GM19372 (cell line): ENCODE measurements around the gene YARS1.

Source experiments
- ATAC-seq: cut with Tn5 transposase; IDR thresholded peaks from one replicate; pipeline ENCODE4 v1.9.1; 2021; ENCODE audit warnings: mild to moderate bottlenecking, low read depth, moderate library complexity; ENCODE audit not compliant: unreplicated experiment

YARS1 gene

DNA sequence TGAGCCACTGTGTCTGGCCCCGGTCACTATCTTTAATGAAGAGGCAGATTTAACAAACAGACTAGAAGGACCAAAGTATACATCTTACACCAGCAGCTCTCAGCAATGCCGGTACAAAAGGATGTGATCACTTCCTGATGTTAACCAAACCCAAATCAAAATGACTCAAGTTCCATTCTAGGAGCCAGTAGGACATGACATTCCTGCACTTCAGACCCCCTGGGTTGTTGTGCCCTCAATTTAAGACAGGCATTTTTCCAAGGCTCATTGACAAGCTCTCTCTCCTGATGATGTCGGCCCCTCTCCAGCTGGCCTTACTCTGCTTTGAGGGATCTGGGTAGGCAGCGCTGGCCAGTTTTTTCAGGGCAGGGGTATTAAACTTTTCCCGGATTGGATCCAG is 35.1 kb downstream of the YARS1 start:
- no peak for ATAC-seq

DNA sequence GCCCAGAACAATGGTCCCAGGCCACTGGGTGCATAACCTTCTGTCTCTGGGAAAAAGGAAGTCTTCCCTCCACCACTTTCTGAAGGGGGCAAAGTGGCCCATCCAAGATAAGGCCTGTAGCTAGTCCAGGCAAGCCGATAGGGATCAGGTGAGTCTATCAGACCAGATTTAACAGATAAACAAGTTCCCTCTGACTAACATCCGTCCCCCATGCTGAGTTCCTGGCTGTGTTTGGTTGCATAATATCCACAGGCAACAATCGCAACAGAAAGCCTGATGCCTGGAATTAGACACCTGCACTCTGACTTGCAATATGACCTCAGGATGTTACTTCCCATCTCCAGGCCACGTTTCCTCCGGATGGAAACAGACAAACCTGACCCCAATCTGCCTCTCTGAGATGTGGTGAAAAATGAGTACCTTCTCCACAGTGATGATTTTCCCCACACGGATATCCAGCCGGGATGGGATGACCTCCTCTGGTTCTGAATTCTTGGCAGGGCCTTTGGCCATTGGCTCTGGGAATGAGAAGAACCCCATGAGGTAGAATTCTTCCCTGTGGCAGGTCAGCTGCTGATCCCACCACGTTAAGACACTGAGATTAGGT is 36.4 kb downstream of the YARS1 start:
- ATAC-seq, result no peak

DNA sequence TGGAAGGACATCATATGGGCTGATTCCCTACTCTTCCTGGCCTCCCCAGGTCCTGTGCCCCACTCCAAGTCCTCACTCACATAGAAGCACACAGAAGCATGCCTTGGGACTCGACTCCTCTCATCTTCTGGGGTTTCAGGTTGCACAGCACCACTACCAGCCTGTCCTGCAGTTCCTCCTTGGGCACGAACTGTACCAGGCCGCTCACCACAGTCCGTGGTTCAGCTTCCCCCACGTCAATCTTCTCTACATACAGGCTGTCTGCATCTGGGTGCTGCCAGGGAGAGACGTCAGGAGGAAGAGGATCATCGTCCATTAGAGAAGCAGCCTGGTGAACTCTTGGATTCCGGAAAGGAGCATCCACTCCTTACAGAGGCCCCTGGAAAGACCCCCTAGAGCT is 37.2 kb downstream of the YARS1 start:
- ATAC-seq, result no peak

GRCh38 chr1:32779242-32779641 is 37.9 kb downstream of the YARS1 start:
- ATAC-seq, result no peak

GRCh38 chr1:32775640-32776337 is 41.4 kb downstream of the YARS1 start:
- ATAC-seq, result no peak

GRCh38 chr1:32774950-32775634 is 42.1 kb downstream of the YARS1 start:
- no peak for ATAC-seq

GRCh38 chr1:32774464-32774808 is 42.7 kb downstream of the YARS1 start:
- no peak for ATAC-seq

- ATAC-seq, result no peak
Observed at GRCh38 chr1:32773764-32774463, 43.2 kb downstream of the YARS1 start.

- no peak for ATAC-seq
Observed at GRCh38 chr1:32773018-32773763, 44.0 kb downstream of the YARS1 start.

GRCh38 chr1:32772281-32773017 is 44.7 kb downstream of the YARS1 start:
- no peak for ATAC-seq

GRCh38 chr1:32771561-32772280 is 45.4 kb downstream of the YARS1 start:
- no peak for ATAC-seq

DNA sequence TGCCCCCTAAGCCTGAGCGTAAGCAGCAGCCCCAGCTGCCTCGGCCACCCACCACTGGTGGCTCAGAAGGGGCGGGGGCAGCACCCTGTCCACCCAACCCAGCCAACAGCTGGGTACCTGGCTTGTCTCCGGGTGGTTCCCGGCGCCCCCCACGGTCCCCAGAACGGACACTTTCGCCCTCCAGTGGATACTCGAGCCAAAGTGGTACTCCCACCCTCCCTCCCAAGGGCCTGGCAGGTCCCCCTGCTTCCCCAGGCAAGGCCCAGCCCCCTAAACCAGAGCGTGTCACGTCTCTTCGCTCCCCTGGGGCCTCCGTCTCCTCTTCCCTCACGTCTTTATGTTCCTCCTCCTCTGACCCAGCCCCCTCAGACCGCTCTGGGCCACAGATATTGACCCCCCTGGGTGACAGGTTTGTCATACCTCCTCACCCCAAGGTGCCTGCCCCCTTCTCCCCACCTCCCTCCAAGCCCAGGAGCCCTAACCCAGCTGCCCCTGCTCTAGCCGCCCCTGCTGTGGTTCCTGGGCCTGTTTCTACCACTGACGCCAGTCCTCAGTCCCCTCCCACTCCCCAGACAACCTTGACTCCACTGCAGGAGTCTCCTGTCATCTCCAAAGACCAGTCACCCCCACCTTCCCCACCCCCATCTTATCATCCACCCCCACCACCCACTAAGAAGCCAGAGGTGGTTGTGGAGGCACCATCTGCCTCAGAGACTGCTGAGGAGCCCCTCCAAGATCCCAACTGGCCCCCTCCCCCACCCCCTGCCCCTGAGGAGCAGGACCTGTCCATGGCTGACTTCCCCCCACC is 46.2 kb downstream of the YARS1 start:
- no peak for ATAC-seq

GRCh38 chr1:32770221-32770731 is 46.9 kb downstream of the YARS1 start:
- ATAC-seq, result no peak

DNA sequence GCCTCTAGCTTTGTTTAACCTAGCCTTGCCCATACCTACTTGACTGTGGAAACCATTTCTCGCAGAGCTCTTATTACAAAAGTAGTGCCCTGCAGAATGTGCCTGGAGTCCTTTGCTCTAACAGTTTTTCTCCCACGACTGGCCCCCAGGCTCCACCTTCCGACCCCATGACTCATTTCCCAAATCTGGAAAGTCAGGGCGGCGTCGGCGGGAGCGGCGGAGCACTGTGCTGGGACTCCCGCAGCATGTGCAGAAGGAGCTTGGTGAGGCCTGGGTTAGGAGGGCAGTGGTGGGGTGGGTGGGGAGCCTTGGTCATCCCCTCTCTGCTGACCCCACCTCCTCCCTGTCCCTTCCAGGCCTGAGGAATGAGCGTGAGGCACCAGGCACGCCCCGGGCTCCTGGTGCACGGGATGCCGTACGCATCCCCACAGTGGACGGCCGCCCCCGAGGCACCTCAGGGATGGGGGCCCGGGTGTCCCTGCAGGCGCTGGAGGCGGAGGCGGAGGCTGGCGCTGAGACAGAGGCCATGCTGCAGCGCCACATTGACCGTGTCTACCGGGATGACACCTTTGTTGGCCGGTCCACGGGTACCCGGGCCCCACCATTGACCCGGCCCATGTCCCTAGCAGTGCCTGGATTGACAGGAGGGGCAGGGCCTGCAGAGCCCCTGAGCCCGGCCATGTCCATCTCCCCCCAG is 47.5 kb downstream of the YARS1 start:
- no peak for ATAC-seq

GRCh38 chr1:32768110-32768850 is 48.9 kb downstream of the YARS1 start:
- no peak for ATAC-seq

- no peak for ATAC-seq
Observed at GRCh38 chr1:32767641-32768040, 49.5 kb downstream of the YARS1 start.

GRCh38 chr1:32767156-32767555 is 50.0 kb downstream of the YARS1 start:
- ATAC-seq, result no peak
